PC-9 (cell line): ENCODE results near the gene SEC14L3. TPM values are rescaled to one million over a fixed set of nuclear protein-coding genes. Genes with fewer than 3 reads are reported as not detected.
"Not testable (repeated sequence)": the region's sequence is repeated elsewhere in the genome, so short reads cannot be mapped to it uniquely, and the experiment has no call there.

Source experiments
- BruUV-seq: library from RNA; stranded (reverse); fragments of 400-500 nt; replicated peaks from 2 replicates; lab custom pipeline; 2021; lab: Mats Ljungman, UMichigan
- CTCF ChIA-PET: fragments of 300-600 bp; sonication (Branson Sonifier 250); formaldehyde crosslinking; loops from one replicate; lab custom pipeline; 2022; ENCODE audit warnings: antibody characterized with exemption; lab: Charles Lee
- POLR2A ChIA-PET: fragments of 300-600 bp; sonication (Branson Sonifier 250); formaldehyde crosslinking; loops from one replicate; lab custom pipeline; 2022; ENCODE audit warnings: antibody characterized with exemption; ENCODE audit not compliant: unreplicated experiment; lab: Charles Lee
- DNase-seq, 2 experiments: peaks; one replicate each; pipeline versions ENCODE4 v3.0.0 to v3.0.0-alpha.2; 2015 to 2022; ENCODE audit warnings: mixed read lengths in 1 of 2
- H2AFZ ChIP-seq: fragments of 200-600 bp; sonication (generic); 2 replicates; pipeline ENCODE4 v1.8.1; 2017; ENCODE audit warnings: antibody characterized with exemption
- H3F3A ChIP-seq: fragments of 200-600 bp; sonication (generic); 2 replicates; pipeline ENCODE4 v1.8.1; 2017; ENCODE audit warnings: antibody characterized with exemption, mild to moderate bottlenecking, low read depth; ENCODE audit not compliant: insufficient read depth
- H3K27ac ChIP-seq: fragments of 200-600 bp; sonication (generic); 2 replicates; pipeline ENCODE4 v1.6.1; 2016; ENCODE audit warnings: mixed run types
- H3K27me3 ChIP-seq: fragments of 200-600 bp; sonication (generic); 2 replicates; pipeline ENCODE4 v1.6.1; 2016; ENCODE audit warnings: low read depth, mixed run types; ENCODE audit not compliant: insufficient read depth
- H3K36me3 ChIP-seq: fragments of 200-600 bp; sonication (generic); 2 replicates; pipeline ENCODE4 v1.6.1; 2016; ENCODE audit warnings: low read depth, mixed run types
- H3K4me1 ChIP-seq: fragments of 200-600 bp; sonication (generic); replicated peaks from 2 replicates; pipeline ENCODE4 v1.6.1; 2016; ENCODE audit warnings: mixed run types; ENCODE audit not compliant: insufficient read depth
- H3K4me2 ChIP-seq: fragments of 200-600 bp; sonication (generic); 2 replicates; pipeline ENCODE4 v1.6.1; 2017; ENCODE audit warnings: mixed run types
- H3K4me3 ChIP-seq: fragments of 200-600 bp; sonication (generic); 2 replicates; pipeline ENCODE4 v1.6.1; 2016; ENCODE audit warnings: mixed run types
- H3K79me2 ChIP-seq: fragments of 200-600 bp; sonication (generic); 2 replicates; pipeline ENCODE4 v1.6.1; 2017; ENCODE audit warnings: low read depth, mixed run types
- H3K9me2 ChIP-seq: fragments of 200-600 bp; sonication (generic); 2 replicates; pipeline ENCODE4 v1.8.1; 2017; ENCODE audit warnings: mild to moderate bottlenecking; ENCODE audit not compliant: insufficient read depth
- H3K9me3 ChIP-seq: fragments of 200-600 bp; sonication (generic); 2 replicates; pipeline ENCODE4 v1.8.1; 2016; ENCODE audit warnings: low read depth; ENCODE audit not compliant: insufficient read depth
- H4K20me1 ChIP-seq: fragments of 200-600 bp; sonication (generic); 2 replicates; pipeline ENCODE4 v1.8.1; 2017; ENCODE audit not compliant: insufficient read depth
- EZH2 ChIP-seq: fragments of 200-600 bp; sonication (generic); IDR thresholded peaks from 2 replicates; pipeline ENCODE4 v1.8.0; 2017; ENCODE audit warnings: antibody characterized with exemption, low read depth
- intact Hi-C: fragments of 100-400 bp; cut with micrococcal nuclease; formaldehyde crosslinking; loops from one replicate; pipeline ENCODE4 v1.10.0; 2022; ENCODE audit not compliant: unreplicated experiment
- total RNA-seq: library from RNA; stranded (reverse); gene quantifications from 2 replicates; pipeline ENCODE4 v1.2.3, GENCODE V29; 2021
- TF ChIP-seq, protein P1 (sequence below): fragments of 200-600 bp; sonication (generic); conservative IDR thresholded peaks from 2 replicates; pipeline ENCODE4 v1.6.1; 2017; ENCODE audit warnings: mixed run types, antibody characterized with exemption, mild to moderate bottlenecking, moderate library complexity

The SEC14L3 gene
- total RNA-seq, 1 experiment from 2014 or later, result not detected

DNA sequence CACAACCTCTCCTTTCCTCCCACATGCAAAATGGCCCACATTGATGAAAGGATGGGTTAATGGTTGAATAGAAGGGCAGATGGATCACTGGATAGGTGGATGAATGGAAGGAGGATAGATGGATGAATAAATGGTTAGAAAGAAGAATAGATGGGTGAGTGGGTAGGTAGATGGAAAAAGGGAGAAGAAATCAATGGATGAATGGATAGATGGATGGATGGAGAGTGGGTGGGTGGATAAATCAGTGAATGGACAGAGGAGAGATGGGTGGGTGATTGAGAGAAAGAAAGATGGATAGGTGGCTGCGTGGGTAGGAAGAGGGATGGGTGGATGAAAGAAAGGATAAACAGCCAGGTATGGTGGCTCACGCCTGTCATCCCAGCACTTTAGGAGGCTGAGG lies 1.2 kb downstream of the SEC14L3 start:
- no peak overlapping the region for H3K4me3 ChIP-seq
- no peaks in the 10 kb centered on the region for H3F3A ChIP-seq
- no peaks in the 10 kb centered on the region for H3K4me1 ChIP-seq
- no peaks in the 10 kb centered on the region for H3K36me3 ChIP-seq
- no peaks in the 10 kb centered on the region for H4K20me1 ChIP-seq
- H3K9me3 ChIP-seq, result no peaks in the 10 kb centered on the region; the same call in 1 of the 2 replicates
- peaks cover 40% of the 10 kb centered on the region for H3K27me3 ChIP-seq
- H3K4me2 ChIP-seq, result no peak overlapping the region
- DNase-seq, result no peak
- no peaks in the 10 kb centered on the region for H3K79me2 ChIP-seq
- CTCF ChIA-PET, result no interaction called here
- H3K9me2 ChIP-seq, result no peaks in the 10 kb centered on the region
- H2AFZ ChIP-seq, result no peak overlapping the region
- no peak for TF ChIP-seq EZH2
- TF ChIP-seq, protein P1, sequence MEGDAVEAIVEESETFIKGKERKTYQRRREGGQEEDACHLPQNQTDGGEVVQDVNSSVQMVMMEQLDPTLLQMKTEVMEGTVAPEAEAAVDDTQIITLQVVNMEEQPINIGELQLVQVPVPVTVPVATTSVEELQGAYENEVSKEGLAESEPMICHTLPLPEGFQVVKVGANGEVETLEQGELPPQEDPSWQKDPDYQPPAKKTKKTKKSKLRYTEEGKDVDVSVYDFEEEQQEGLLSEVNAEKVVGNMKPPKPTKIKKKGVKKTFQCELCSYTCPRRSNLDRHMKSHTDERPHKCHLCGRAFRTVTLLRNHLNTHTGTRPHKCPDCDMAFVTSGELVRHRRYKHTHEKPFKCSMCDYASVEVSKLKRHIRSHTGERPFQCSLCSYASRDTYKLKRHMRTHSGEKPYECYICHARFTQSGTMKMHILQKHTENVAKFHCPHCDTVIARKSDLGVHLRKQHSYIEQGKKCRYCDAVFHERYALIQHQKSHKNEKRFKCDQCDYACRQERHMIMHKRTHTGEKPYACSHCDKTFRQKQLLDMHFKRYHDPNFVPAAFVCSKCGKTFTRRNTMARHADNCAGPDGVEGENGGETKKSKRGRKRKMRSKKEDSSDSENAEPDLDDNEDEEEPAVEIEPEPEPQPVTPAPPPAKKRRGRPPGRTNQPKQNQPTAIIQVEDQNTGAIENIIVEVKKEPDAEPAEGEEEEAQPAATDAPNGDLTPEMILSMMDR, result no peak
- H3K27ac ChIP-seq, result no peak overlapping the region
- POLR2A ChIA-PET, result no interaction called here
- no TSS peak for BruUV-seq
- intact Hi-C loops, result no loop called here

- CTCF ChIA-PET, result no interaction called here
- no peak overlapping the region for H3K27ac ChIP-seq
- H3K36me3 ChIP-seq, result no peaks in the 10 kb centered on the region
- peaks cover 40% of the 10 kb centered on the region for H3K27me3 ChIP-seq
- POLR2A ChIA-PET, result no interaction called here
- H3K79me2 ChIP-seq, result no peaks in the 10 kb centered on the region
- H2AFZ ChIP-seq, result no peak overlapping the region
- H3K4me1 ChIP-seq, result no peaks in the 10 kb centered on the region
- H3K9me2 ChIP-seq, result no peaks in the 10 kb centered on the region
- H3K4me3 ChIP-seq, result no peak overlapping the region
- no TSS peak for BruUV-seq
- intact Hi-C loops, result no loop called here
- TF ChIP-seq EZH2, result no peak
- TF ChIP-seq, protein P1, result no peak
- H4K20me1 ChIP-seq, result no peaks in the 10 kb centered on the region
- no peaks in the 10 kb centered on the region for H3F3A ChIP-seq
- DNase-seq, result no peak
- H3K9me3 ChIP-seq, result no peaks in the 10 kb centered on the region; the same call in 1 of the 2 replicates
- H3K4me2 ChIP-seq, result no peak overlapping the region
These were observed 2.7 kb downstream of the SEC14L3 start for GRCh38 chr22:30469165-30469564.

- H3F3A ChIP-seq, H3K36me3 ChIP-seq, BruUV-seq, intact Hi-C loops, DNase-seq, H3K4me2 ChIP-seq, H3K9me3 ChIP-seq, POLR2A ChIA-PET, H2AFZ ChIP-seq, H3K27me3 ChIP-seq, H3K9me2 ChIP-seq, CTCF ChIA-PET, H3K4me1 ChIP-seq, H3K27ac ChIP-seq, H4K20me1 ChIP-seq, H3K79me2 ChIP-seq, H3K4me3 ChIP-seq: not testable (repeated sequence)
These were observed 11.3 kb downstream of the SEC14L3 start for GRCh38 chr22:30460555-30460954.

DNA sequence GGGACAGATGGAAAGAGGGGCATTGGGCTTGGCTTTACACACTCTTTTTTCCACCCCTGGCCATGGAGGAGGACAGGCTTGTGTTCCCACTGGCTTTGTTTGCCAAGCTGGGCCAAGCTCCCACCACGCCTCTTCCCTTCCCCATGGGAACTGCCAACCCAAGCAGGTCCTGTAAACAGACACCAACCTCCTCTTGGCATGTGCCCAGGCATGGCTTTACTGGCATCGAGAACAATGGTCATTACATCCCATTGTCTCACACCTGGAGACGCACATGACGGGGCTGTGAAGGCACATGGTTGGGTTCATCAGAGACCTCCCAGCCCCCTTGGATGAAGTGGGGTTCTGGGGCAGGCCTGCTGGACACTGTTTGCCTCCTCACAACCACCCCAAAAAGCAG lies 11.7 kb downstream of the SEC14L3 start:
- no peaks in the 10 kb centered on the region for H3K79me2 ChIP-seq
- POLR2A ChIA-PET, result no interaction called here
- no peaks in the 10 kb centered on the region for H3F3A ChIP-seq
- DNase-seq, result peak in 1 of 2 experiments; percentile 12
- no peaks in the 10 kb centered on the region for H3K9me3 ChIP-seq
- no peak overlapping the region for H3K4me3 ChIP-seq
- H3K9me2 ChIP-seq, result no peaks in the 10 kb centered on the region; the same call in 1 of the 2 replicates
- H3K27ac ChIP-seq, result no peak overlapping the region
- H3K27me3 ChIP-seq, result no peaks in the 10 kb centered on the region
- BruUV-seq, result no TSS peak
- no peaks in the 10 kb centered on the region for H3K36me3 ChIP-seq
- no peaks in the 10 kb centered on the region for H4K20me1 ChIP-seq
- H3K4me1 ChIP-seq, result no peaks in the 10 kb centered on the region
- H3K4me2 ChIP-seq, result no peak overlapping the region
- H2AFZ ChIP-seq, result no peak overlapping the region
- TF ChIP-seq, protein P1, result no peak
- no peak for TF ChIP-seq EZH2
- CTCF ChIA-PET, result no interaction called here
- intact Hi-C loops, result no loop called here
